ENCODE data around the gene L3MBTL3.

DNA sequence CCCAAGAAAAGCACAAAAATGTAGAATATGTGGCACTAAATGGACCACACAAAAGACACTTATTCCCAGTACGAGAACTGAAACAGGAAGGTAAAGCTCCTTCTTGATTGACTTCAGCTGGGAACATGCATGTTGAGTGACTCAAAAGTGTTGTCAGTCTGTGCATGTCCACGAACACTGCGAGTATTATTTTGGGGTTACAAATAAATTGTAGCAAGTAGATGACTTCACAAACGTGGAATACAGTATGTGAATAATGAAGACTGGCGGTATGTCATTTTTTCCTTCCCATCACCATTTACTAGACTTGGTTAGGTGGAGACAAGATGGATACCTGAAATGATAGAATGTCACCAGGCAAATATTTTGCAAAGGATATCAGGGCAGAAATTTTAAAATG, 45.4 kb downstream of the L3MBTL3 start:
- no peak for TF ChIP-seq SIN3A (IDR thresholded peaks at IDR 0.05; ENCODE audit: borderline replicate concordance, insufficient read depth, low read length)
- TF ChIP-seq, protein P1, sequence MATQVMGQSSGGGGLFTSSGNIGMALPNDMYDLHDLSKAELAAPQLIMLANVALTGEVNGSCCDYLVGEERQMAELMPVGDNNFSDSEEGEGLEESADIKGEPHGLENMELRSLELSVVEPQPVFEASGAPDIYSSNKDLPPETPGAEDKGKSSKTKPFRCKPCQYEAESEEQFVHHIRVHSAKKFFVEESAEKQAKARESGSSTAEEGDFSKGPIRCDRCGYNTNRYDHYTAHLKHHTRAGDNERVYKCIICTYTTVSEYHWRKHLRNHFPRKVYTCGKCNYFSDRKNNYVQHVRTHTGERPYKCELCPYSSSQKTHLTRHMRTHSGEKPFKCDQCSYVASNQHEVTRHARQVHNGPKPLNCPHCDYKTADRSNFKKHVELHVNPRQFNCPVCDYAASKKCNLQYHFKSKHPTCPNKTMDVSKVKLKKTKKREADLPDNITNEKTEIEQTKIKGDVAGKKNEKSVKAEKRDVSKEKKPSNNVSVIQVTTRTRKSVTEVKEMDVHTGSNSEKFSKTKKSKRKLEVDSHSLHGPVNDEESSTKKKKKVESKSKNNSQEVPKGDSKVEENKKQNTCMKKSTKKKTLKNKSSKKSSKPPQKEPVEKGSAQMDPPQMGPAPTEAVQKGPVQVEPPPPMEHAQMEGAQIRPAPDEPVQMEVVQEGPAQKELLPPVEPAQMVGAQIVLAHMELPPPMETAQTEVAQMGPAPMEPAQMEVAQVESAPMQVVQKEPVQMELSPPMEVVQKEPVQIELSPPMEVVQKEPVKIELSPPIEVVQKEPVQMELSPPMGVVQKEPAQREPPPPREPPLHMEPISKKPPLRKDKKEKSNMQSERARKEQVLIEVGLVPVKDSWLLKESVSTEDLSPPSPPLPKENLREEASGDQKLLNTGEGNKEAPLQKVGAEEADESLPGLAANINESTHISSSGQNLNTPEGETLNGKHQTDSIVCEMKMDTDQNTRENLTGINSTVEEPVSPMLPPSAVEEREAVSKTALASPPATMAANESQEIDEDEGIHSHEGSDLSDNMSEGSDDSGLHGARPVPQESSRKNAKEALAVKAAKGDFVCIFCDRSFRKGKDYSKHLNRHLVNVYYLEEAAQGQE (IDR thresholded peaks at IDR 0.05; ENCODE audit: insufficient read depth in 1 of 2, low read depth in 2 of 2, low read length in 2 of 2) = no peak
- no peak for TF ChIP-seq FOXP2 (optimal IDR thresholded peaks at IDR 0.05; ENCODE audit: borderline replicate concordance, extremely low read depth, extremely low read length, insufficient read depth)
